D721Med (cell line): Measurements from ENCODE around the gene RPS6KA1.

Source experiments
- DNase-seq: peaks from one replicate; pipeline ENCODE4 v3.0.0; 2011; ENCODE audit warnings: low spot score; ENCODE audit not compliant: insufficient read length
- FAIRE-seq: peaks from 2 replicates; lab custom pipeline; 2011; peaks lifted over from hg19 to GRCh38; lab: Jason Lieb, UNC
- CTCF ChIP-seq: IDR thresholded peaks from 2 replicates; pipeline ENCODE4 v1.5.1; 2012; ENCODE audit warnings: mild to moderate bottlenecking, control low read depth; ENCODE audit not compliant: insufficient read depth; ENCODE audit errors: missing control alignments

The RPS6KA1 gene

GRCh38 chr1:26531651-26532131, 2.1 kb downstream of the RPS6KA1 start:
- TF ChIP-seq CTCF = no peak
- FAIRE-seq (no peak), DNase-seq (no peak)

- DNase-seq (no peak), FAIRE-seq (no peak)
- no peak for TF ChIP-seq CTCF
Observed at GRCh38 chr1:26533951-26534509, 4.5 kb downstream of the RPS6KA1 start.

- TF ChIP-seq CTCF = no peak
- no peak for DNase-seq
- FAIRE-seq = no peak
Observed at GRCh38 chr1:26535201-26535600, 5.6 kb downstream of the RPS6KA1 start.

GRCh38 chr1:26536081-26536480, 6.5 kb downstream of the RPS6KA1 start:
- DNase-seq (no peak), FAIRE-seq (no peak)
- no peak for TF ChIP-seq CTCF

GRCh38 chr1:26536521-26536920, 7.0 kb downstream of the RPS6KA1 start:
- no peak for TF ChIP-seq CTCF
- FAIRE-seq (no peak), DNase-seq (no peak)

GRCh38 chr1:26537951-26538352, 8.4 kb downstream of the RPS6KA1 start:
- DNase-seq (no peak), FAIRE-seq (no peak)
- TF ChIP-seq CTCF = no peak
